Small intestine (tissue), 7 donors: Measurements from ENCODE around the gene KLHL29. TPM values are rescaled to one million over a fixed set of nuclear protein-coding genes. Genes with fewer than 3 reads are reported as not detected.

ENCODE experiments used
- DNase-seq, 2 donors: peaks; one replicate each; pipeline versions ENCODE4 v3.0.0 to v3.0.0-alpha.2; 2013
- FAIRE-seq: peaks from 2 replicates; lab custom pipeline; 2012; peaks lifted over from hg19 to GRCh38; lab: Jason Lieb, UNC
- H3K27ac ChIP-seq, 3 donors: one replicate each; pipeline ENCODE4 v1.5.1; 2013; ENCODE audit warnings: low read length in 2 of 3, mild to moderate bottlenecking in 2 of 3, control low read depth in 1 of 3, inconsistent platforms in 1 of 3, low read depth in 1 of 3, moderate library complexity in 1 of 3
- H3K27me3 ChIP-seq, 3 donors: one replicate each; pipeline ENCODE4 v1.6.1; 2013; ENCODE audit warnings: low read length in 3 of 3, inconsistent platforms in 1 of 3; ENCODE audit not compliant: control insufficient read depth in 3 of 3, insufficient read depth in 3 of 3
- H3K36me3 ChIP-seq, 3 donors: one replicate each; pipeline ENCODE4 v1.6.1; 2013; ENCODE audit warnings: low read length in 3 of 3, inconsistent platforms in 1 of 3, low read depth in 1 of 3, mild to moderate bottlenecking in 1 of 3, moderate library complexity in 1 of 3; ENCODE audit not compliant: control insufficient read depth in 3 of 3, insufficient read depth in 2 of 3
- H3K4me1 ChIP-seq, 3 donors: one replicate each; pipeline ENCODE4 v1.6.1; 2013; ENCODE audit warnings: low read length in 2 of 3, inconsistent platforms in 1 of 3, low read depth in 1 of 3, mild to moderate bottlenecking in 1 of 3, moderate library complexity in 1 of 3; ENCODE audit not compliant: control insufficient read depth in 3 of 3, insufficient read depth in 2 of 3
- H3K4me3 ChIP-seq, 3 donors: one replicate each; pipeline ENCODE4 v1.5.1; 2013; ENCODE audit warnings: low read length in 3 of 3, control low read depth in 1 of 3, inconsistent platforms in 1 of 3, low read depth in 1 of 3, mild to moderate bottlenecking in 1 of 3, moderate library complexity in 1 of 3
- H3K9me3 ChIP-seq, 2 donors: one replicate each; pipeline ENCODE4 v1.6.1; 2013; ENCODE audit warnings: low read depth in 1 of 2, low read length in 1 of 2; ENCODE audit not compliant: control insufficient read depth in 2 of 2, insufficient read depth in 1 of 2
- WGBS, 3 donors: extraction: QIAGEN DNeasy Blood & Tissue Kit; methylation state at CpG; one replicate each; pipeline ENCODE4 v1.1.7; 2013; 5-methylcytosine and 5-hydroxymethylcytosine counted together
- polyA plus RNA-seq, 4 donors: library from polyadenylated mRNA; stranded (reverse) in 3 of 4; unstranded in 1 of 4; fragments of 200-250 nt in 3 of 4; fragments of 120-200 nt in 1 of 4; gene quantifications; one replicate each; pipeline versions ENCODE4 v1.2.1 to v1.2.3, GENCODE V29; 2013
- donor health status: healthy with polysubstance abuse.
- donor health status: control.
- donor health status: control.
- donor health status: Bipolar disorder and iron deficiency.
- donor health status: healthy.

Gene KLHL29
- polyA plus RNA-seq, 4 donors = 0.22 to 2.7 (median 1.4) TPM

DNA sequence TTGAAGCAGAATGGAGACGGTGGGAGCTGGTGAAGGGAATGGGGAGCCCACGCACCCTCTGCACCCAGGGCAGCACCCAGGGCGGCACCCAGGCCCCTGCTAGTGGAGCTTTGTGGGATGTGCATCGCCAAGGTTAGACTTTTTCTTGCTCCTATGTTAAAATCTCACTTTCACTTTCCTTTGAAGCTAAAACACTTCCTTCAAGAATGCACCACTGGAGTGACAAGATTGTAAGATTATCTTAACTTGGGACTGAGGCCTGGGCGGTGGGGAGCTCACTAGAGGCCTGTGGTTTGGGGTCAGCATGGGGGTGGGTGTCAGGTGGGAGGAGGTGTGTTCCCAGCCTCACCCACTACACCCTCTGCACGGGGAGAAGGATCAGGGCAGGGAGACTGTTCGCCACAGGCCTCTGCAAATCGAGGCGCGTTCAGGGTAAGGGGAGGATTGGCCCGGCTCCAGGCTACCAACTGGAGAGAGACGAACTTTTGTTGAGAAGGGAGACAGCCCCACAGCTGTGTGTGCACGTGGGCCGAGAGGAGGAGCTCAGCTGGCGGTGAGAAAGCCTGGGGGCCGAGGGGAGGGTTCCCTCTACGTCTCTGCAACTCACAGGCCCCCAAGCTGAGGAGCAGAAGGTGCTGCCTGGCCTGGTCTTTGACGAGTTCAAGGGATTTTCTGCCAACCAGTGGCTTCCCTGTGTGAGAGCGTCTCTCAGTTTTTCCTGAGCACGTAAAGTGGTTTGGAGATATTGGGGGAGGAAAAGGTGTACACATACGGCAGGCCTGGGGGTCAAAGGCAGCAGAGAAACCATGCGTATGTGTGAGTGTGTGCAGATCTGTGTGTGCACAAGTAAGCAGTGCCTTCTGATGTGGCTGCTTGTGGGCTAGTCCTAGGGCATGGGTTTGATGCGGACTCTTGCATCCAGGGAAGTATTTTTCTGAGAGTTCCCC lies 147.7 kb downstream of the KLHL29 start:
- DNase-seq (peak in 1 of 2 donors; percentile 17), FAIRE-seq (no peak)
- Histone ChIP-seq H3K36me3 (no peaks in the 10 kb centered on the region), H3K4me3 (no peak overlapping the region), H3K27me3 (no peaks in the 10 kb centered on the region), H3K27ac (no peak overlapping the region), H3K9me3 (no peaks in the 10 kb centered on the region), H3K4me1 (no peaks in the 10 kb centered on the region)
- 55 to 66% (median 62%) methylated on average over 23 of the region's 23 CpGs for WGBS, 3 donors

DNA sequence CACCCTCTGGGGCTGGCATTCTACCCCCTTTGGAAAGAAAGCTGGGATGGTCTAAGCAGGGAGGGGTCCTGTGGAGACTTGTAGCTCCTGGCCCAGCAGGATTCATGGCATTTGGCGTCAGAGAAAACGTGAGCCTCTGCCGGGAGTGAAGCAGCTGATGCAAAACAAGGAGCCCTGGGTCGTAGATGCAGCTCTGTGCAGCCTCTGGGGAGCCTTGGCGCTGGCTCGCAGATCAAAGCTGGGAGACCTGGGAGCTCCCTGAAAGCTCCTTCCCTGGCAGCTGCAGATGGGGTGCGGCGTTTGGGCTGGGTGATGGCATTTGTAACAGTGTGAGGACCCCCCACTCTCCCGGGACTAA lies 148.3 kb downstream of the KLHL29 start:
- no peak overlapping the region for H3K4me3 ChIP-seq
- no peak for DNase-seq
- no peak overlapping the region for H3K27ac ChIP-seq

DNA sequence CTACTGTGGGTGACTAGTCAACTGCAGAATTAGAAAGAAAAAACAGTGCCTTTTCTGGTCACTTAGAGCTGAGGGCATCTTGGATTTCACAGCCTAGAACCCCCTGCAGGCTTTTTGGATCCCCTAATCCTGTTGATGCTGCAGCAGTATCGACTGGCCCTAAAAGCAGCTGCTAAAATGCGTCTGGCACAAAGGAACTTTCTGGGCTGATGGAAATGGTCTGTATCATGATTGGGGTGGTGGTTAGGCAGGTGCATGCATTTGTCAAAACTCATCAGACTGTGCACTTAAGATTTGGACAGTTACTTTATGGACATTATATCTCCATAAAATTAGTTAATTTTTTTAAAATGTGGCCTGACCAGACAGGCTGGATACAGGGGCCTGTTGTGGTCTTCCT lies 149.8 kb downstream of the KLHL29 start:
- H3K27me3 ChIP-seq = peaks cover 0 to 1% (median 0%) of the 10 kb centered on the region in 3 donors
- 81 to 86% (median 85%) methylated on average over 2 of the region's 2 CpGs for WGBS, 3 donors
- no peaks in the 10 kb centered on the region for H3K9me3 ChIP-seq
- DNase-seq (no peak), FAIRE-seq (no peak)
- H3K27ac ChIP-seq = no peak overlapping the region
- no peaks in the 10 kb centered on the region for H3K36me3 ChIP-seq
- no peaks in the 10 kb centered on the region for H3K4me1 ChIP-seq
- no peak overlapping the region for H3K4me3 ChIP-seq

More for the DNA sequence above, 148.3 kb downstream of the KLHL29 start:
- no peaks in the 10 kb centered on the region for H3K27me3 ChIP-seq
- WGBS, 3 donors = 83 to 94% (median 86%) methylated on average over 9 of the region's 9 CpGs
- H3K36me3 ChIP-seq = no peaks in the 10 kb centered on the region
- FAIRE-seq = no peak
- no peaks in the 10 kb centered on the region for H3K4me1 ChIP-seq
- no peaks in the 10 kb centered on the region for H3K9me3 ChIP-seq

DNA sequence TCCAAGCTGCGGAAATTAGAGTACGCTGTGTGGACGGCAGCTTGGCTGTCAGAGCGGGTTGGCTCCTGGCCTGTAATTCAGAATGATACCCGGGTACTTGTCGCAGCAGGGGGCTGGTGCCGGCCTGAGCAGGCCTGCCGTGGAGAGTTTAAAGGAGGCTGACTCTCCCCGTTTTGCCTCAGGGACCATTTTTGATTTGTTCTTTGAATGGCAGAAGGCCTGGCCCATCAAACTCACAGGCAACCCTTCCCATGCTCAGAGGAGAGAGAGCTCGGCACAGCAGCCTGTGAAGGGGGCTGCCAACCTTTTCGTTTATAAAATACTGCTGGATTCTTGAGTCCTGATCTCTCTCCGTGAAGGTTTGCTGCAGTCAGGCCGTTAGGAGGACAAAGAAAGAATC lies 151.3 kb downstream of the KLHL29 start:
- no peak for FAIRE-seq
- H3K27me3 ChIP-seq = peaks cover 0 to 2% (median 0%) of the 10 kb centered on the region in 3 donors
- H3K4me1 ChIP-seq = peaks cover 0 to 3% (median 1%) of the 10 kb centered on the region in 3 donors
- WGBS, 3 donors = 78 to 87% (median 86%) methylated on average over 13 of the region's 13 CpGs
- no peak for DNase-seq
- H3K9me3 ChIP-seq = no peaks in the 10 kb centered on the region
- no peaks in the 10 kb centered on the region for H3K36me3 ChIP-seq
- no peak overlapping the region for H3K27ac ChIP-seq
- no peak overlapping the region for H3K4me3 ChIP-seq

DNA sequence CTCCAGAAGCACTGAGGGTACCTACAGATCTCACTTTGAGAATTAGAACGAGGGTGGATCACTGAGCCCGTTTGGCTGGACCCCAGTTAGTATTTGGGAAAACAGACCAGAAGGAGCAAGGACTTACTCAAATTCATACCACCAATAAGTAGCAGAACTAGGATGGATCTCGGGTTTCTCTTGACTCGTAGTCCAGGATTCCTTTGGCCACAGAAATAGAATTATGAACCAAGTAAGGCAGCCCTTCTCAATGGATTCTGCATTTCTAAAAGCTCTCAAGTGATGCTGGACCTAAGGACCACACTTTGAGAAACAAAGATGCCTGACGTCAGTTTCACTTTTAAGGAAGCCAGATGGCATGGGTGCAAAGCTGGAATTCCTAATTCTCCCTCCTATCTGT lies 153.0 kb downstream of the KLHL29 start:
- Histone ChIP-seq H3K27ac (no peak overlapping the region), H3K27me3 (peaks cover 0 to 2% (median 0%) of the 10 kb centered on the region in 3 donors), H3K36me3 (no peaks in the 10 kb centered on the region), H3K9me3 (no peaks in the 10 kb centered on the region), H3K4me3 (no peak overlapping the region), H3K4me1 (peaks cover 0 to 17% (median 7%) of the 10 kb centered on the region in 3 donors)
- DNase-seq = no peak
- no peak for FAIRE-seq
- WGBS, 3 donors = 81 to 88% (median 87%) methylated on average over 5 of the region's 5 CpGs

DNA sequence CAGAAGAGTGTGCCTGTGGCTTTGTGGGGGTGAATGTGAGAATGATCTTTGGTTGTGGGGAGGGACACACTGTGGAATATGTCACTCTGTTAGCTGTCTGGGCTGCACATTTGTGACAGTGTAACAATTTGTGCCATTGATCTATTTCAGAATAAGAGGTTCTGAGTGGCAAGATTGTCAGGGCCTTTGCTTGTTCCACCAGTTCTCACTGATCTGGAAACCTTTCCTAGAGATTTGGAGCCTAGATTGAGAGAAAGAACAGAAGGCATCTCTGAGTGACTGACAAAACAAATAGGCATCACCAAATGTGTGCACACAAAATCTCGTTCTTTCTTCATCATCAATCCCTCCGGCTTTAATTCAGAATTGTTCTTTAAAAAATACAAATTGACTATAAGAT lies 153.6 kb downstream of the KLHL29 start:
- no peaks in the 10 kb centered on the region for H3K36me3 ChIP-seq
- FAIRE-seq (no peak), DNase-seq (no peak)
- H3K27me3 ChIP-seq = peaks cover 0 to 2% (median 0%) of the 10 kb centered on the region in 3 donors
- peaks cover 0 to 17% (median 7%) of the 10 kb centered on the region in 3 donors for H3K4me1 ChIP-seq
- 91 to 97% (median 91%) methylated on average over 2 of the region's 2 CpGs for WGBS, 3 donors
- no peak overlapping the region for H3K27ac ChIP-seq
- no peaks in the 10 kb centered on the region for H3K9me3 ChIP-seq
- no peak overlapping the region for H3K4me3 ChIP-seq

DNA sequence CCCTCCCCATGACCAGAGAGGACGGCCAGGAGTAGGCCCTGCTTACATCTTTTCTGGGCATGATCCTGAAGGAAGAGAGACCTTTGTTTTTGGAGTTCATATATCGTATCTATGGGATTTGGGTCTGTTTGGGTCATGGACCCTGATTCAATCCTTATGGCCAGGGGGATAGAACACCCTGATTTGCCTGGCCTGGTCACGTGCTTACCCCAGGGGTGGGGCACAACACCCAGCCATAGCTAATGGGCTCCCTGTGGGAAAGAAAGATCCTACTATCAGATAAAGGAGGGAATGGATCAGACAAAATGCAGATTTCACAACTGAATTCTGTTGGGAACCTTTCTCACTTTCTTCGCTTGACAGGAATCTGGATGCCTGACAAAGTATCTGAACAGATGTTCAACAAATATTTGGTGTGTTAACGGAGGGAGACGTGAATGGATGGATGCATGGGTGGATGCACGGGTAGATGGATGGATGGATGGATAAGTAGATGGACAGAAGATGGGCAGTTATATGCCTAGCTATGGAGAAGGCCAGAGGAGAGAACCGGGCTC lies 155.9 kb downstream of the KLHL29 start:
- H3K27me3 ChIP-seq = peaks cover 0 to 2% (median 0%) of the 10 kb centered on the region in 3 donors
- FAIRE-seq = no peak
- H3K36me3 ChIP-seq = no peaks in the 10 kb centered on the region
- H3K9me3 ChIP-seq = no peaks in the 10 kb centered on the region
- H3K4me3 ChIP-seq = no peak overlapping the region
- DNase-seq = no peak
- H3K27ac ChIP-seq = peak overlapping the region in 1 of 3 donors; percentile 30
- peaks cover 0 to 17% (median 7%) of the 10 kb centered on the region in 3 donors for H3K4me1 ChIP-seq
- WGBS, 3 donors = 80 to 91% (median 90%) methylated on average over 8 of the region's 8 CpGs

DNA sequence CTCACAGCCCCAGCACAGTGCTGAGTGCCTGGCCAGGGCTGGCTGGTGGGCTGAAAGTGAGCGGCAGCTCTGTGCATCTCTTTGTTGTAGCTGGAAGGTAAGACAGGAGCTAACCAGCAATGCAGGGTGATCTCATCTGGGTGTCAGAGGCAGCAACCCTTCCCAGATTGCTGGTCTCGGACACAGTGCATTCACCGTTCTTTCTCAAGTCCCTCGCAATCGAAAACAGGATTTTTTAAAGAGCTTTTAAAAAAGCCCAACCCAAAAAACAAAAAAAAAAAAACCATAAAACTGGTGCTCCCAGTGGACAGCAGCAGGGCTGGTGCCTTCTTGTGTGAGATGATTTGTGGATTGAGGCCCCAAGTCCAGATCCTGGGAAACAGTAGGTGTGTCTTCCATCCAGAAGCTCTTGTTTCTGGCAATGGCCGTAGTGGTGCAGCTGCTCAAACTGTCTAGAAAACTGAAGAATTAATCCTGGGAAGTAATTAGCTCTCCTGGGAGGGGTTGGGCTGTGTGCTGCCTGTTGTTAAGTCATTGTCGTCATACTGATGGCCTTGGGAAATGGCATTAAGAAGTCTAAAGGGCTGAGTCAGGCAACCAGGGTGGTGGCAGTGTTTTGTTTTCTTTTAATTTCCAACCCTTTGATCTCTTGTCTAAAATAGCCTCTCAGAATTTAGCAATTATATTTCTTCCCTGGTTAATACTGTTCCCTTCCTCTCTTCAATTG lies 156.7 kb downstream of the KLHL29 start:
- Histone ChIP-seq H3K4me1 (peaks cover 0 to 17% (median 7%) of the 10 kb centered on the region in 3 donors), H3K27me3 (peaks cover 0 to 2% (median 0%) of the 10 kb centered on the region in 3 donors), H3K36me3 (no peaks in the 10 kb centered on the region), H3K4me3 (no peak overlapping the region), H3K27ac (peak overlapping the region in 1 of 3 donors; percentile 30), H3K9me3 (no peaks in the 10 kb centered on the region)
- DNase-seq = peak; percentile 59 to 73
- 29 to 53% (median 35%) methylated on average over 7 of the region's 7 CpGs for WGBS, 3 donors
- no peak for FAIRE-seq
